ENCODE data around the gene TMEM128.
"Not testable (repeated sequence)": the region's sequence is repeated elsewhere in the genome, so short reads cannot be mapped to it uniquely, and the experiment has no call there.

The TMEM128 gene

DNA sequence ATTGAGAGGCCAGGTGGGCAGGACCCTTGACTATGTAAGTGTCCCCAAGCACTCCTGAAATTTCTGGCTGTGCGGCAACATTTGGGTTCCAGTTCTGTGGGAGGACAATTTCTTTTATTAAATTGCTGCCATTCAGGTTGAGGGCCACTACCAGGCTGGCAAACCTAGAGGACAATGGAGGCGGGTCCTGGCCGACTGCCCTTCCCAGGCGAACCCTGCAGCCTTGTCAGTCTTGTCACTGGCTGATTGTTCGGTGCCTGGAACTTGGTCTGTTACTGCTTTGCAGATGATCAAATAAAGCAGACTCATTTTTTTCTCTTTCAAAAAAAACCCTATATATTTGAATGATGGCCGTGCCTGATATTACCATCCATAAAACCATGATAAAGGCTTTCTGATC is 6.6 kb upstream of the TMEM128 start:
- no peak for FAIRE-seq

DNA sequence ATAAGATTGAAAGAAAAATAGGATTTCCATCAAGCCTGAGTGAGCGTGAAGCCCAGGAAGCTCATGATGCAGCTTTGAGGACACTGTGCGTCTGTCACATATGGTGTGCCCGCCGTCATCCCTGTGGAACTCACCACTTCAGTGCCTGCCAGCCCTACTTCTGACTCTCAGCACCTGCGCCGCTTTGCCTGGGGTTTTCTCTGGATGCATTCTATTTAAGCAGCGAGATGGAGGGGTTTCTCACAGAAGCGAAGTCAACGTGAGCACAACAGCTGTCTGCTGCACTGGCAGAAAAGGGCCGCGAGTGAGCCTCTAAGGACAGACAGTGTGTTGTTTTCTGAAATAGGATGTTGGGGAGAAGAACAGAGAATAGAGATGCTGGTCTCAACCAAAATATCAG is 6.2 kb upstream of the TMEM128 start:
- no peak for FAIRE-seq

DNA sequence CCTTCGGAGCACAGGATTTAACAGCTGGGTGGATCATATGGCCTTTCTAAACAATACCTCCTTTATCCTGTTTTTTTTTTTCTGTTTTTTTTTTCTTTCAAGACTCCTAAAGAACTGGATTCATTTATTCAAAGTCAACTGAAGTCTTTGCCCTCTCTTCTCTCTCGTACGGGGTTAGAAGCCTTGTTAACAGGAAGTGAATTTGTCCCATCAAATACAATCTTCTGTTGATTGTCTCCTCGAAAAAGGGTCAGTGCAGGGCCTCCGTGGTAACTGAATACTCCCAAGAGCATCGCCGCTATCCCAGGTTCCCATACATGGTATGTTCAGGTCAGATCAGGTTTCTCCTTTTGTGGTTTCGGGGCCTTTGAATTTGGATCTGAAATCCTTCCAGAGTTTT is 1.8 kb upstream of the TMEM128 start:
- no peak for FAIRE-seq

DNA sequence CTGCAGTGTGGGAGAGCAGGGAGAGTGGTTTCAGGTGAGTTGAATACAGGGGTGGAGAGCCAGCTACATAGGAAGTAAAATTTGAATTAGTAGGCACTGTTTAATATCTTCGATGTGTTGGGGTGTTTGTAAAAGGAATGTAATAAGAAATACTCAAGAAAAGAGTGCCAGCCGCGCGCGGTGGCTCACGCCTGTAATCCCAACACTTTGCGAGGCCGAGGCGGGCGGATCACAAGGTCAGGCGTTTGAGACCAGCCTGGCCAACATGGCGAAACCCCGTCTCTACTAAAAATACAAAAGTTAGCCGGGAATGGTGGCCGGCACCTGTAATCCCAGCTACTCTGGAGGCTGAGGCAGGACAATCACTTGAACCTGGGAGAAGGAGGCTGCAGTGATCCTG is 1.3 kb upstream of the TMEM128 start:
- not testable (repeated sequence) for FAIRE-seq

DNA sequence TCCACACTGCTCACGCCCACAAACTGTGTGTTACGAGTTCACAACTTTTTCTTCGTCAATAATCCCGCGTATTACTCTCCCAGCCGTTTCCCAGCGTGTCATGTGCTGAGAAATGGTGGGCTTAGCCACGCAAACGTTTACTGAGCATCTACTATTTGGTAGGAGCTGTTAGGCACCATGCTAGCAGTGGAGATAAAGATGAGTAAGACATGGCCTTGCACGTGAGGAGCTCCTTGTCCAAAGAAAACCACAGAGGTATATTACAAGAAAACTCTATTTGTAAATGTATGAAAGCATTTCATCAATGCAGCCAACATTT is 821 bp upstream of the TMEM128 start:
- no peak for FAIRE-seq

DNA sequence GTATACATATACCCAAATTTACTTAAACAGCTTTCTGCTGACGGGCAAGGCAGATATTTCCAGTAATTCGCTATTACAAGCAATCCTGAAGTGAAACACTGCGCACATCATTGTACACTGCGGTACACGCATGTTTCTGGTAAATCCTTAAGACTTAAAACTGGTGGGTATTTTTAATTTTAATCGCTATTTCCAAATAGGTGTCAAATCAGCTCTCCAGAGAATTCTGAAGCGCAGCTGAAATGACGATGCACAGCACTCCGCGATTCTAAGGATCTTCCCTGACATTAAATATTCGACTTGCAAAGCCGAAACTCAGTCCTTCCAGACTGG is 361 bp downstream of the TMEM128 start:
- no peak for FAIRE-seq

DNA sequence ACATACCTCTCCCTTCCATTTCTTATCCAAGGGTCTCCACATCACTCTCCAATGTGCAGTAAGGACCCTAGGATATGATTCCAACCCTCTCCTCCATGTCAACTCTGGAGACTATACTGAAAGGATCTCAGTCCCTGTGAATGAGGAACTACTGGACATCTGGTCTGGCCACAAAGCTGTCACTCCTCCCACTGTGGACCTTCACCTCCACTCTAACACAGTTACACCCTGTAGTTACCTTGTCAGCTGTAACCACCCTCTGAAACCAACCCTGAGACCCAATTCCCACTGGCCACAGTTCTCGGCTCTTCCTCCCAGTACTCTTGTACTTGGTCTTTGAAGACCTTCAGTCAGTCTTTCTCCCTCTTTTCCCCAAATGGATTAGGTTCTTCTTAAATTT is 2.9 kb downstream of the TMEM128 start:
- no peak for FAIRE-seq

DNA sequence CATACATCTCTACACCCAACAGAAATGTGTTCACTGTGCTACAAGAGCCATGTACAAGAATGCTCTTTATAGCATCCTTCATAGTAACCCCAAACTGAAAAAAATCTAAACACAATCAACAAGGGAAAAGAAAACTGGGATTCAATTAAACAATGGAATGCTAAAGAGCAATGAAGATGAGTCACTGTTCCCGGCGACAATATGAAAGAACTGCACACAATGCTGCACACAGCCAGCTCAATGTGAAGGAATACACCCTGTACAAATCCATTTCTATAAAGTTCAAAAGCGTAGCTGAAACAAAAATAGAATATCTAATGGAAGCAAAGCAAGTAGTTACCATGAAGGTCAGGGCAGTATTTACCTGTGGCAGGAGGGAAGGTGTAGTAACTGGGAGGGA is 8.5 kb downstream of the TMEM128 start:
- not testable (repeated sequence) for FAIRE-seq

DNA sequence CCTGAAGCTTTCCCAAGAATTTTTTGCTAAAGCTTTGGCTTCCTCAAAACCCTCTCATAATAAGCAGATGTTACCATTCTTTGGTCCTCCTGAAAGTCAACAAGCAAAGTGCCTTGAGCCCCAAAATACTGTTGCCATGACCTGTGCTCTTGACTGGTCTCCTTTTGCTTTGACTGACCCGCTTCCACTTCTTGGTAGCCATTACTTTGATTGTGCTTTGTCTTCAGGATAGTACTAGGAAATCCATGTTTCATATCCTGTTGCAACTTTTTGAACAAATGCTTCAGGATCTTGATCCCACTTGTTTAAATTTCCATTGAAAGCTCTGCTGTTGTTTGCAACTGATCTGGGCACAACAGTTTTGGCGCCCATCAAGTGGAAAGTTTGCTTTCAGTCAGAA is 14.4 kb downstream of the TMEM128 start:
- FAIRE-seq: no peak

DNA sequence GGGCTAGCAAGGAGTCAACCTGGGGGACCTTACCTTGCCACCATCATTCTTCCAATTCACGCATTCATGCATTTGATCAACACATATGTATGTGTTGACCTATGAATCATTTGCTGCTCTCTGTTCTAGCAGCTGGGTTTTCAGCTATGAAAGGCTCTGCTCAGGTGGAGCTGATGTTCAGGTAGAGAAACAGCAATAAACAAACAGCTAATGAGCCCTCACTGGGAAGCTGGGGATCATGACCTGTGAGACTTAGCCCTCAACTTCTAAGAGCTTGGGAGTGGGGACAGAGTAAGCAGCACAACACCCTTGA is 19.7 kb downstream of the TMEM128 start:
- FAIRE-seq: no peak

DNA sequence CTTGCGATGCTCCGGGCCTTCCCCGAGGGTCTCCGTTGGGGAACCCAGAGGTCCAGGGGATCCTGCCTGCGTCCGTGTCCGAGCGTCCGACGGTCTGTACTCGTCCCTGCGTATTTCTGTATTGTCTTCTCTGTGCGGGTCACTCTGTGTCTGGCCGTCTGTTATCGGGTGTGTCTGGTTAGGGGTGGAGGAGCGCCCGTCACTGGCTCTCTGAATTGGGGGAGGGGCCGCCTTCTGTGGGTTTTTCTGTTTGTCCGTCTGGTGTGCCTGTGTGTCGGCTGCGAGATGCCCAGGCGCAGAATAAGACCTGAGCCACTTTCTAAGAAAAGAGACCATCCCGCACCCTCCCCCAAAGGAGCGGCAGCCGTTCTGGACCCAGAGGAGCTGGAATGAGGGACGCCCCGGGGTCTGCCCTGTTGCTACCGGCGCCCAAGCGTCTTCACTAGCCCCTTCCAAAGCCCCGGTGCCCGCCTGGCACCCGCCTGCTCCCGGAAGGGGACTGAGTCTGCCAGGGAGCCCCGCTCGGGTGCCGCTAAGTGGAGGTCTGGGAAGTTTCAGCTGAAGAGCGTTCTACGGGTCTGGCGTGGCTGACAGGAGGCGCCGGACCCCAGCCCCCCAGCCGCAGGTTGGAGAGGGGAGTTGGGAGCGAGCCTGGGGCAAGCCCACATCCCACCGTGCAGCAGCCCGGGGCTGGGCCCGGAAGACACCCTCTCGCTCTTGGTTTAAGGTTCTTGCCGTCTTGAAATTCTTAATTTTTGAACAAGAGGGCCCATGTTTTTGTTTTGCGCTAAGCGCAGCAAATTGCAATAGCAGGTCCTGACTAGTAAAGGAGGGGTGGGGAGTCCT is 20.3 kb downstream of the TMEM128 start:
- FAIRE-seq: no peak

DNA sequence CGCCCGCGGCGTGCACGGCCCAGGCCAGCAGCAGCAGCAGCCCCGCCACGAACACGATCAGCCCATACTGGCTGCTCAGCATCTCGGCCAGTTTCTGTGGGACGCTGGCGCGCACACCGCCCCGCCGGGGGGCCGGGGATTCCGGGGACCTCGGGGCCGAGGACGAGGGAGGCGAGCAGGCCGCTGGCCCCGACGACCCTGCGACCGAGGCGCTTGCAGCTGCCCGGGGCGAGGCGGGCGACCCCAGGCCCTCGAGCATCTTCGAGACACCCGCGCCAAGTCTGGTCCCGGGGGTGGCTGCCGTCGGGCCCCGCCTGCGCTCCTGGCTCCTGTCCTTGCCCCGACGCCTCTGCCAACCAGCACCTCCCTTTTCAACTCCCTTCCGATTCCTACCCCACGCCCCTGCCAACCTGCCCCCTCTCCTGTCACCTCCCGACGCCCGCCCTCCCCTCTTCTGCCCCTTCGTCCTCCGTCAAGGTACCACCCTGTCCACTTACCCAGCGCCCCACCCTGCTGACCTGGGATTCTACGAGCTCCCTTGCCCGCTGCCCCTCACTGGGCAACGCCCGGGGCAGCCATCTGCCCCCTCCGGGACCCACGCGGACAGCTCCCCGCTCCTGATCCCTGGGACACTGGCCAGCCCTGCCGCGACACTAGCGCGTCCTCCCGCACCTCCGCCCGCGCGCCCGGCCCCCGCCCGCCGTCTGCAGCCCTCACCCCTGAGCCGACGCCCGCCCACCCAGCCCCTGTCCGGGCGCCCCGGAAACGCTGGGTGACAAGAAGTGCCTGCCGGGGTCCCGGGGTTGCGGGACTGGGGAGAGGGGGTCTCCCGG is 21.2 kb downstream of the TMEM128 start, which contains the start of gene OTOP1:
Gene OTOP1 (minus strand): TSS at position 324 of the 833 bp plus-strand sequence. CDS start 65 bp downstream, at position 259.
- no peak for FAIRE-seq

DNA sequence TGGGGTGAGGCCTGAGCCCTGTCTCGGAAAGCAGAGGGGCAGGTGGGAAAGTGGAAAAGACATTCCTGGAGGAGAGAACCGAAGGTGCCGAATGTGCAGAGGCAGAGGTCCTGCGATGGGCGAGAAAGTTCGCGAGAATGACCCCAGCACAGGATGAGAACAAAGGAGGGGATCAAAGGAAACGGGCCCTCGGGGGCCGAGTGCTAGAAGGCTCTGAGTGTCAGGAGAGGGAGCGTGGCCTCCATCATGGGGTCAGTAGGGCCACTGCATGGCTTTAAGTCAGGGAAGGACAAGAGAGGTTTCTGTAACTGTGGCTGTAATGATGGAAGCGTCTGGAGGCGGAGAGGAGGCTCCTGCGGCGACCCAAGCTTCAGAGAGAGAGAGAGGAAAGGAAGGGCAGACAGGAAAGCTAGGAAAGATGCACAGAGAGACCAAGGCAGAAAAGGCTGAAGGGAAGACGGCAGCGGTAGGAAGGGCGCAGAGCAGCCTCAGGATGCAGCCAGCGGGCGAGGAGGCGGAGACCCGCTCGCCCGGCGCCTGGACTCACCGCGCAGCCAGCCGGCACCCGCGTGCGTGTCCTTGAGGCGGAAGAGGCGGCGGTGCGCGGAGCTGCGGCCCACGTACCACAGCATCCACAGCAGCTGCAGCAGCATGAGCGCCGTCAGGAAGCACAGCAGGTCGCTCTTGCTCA is 22.0 kb downstream of the TMEM128 start:
- no peak for FAIRE-seq

DNA sequence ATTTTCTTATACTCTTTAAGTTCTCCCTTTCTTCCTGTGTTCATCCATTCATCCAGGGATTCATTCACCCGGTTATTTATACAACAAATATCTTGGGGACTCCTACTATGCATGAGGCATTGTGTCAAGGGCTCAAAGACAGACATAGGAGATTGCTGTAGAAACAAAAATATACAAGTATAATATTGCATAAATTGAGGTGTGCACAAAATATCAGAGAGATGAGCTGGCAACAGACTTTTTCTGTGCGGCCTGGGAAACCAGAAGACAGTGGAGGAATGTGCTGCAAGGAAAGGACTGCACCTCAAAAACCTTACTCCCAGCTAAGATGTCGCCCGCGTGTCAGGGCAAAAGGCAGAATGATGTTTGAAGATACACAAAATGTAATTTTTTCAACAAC is 30.9 kb downstream of the TMEM128 start:
- no peak for FAIRE-seq

DNA sequence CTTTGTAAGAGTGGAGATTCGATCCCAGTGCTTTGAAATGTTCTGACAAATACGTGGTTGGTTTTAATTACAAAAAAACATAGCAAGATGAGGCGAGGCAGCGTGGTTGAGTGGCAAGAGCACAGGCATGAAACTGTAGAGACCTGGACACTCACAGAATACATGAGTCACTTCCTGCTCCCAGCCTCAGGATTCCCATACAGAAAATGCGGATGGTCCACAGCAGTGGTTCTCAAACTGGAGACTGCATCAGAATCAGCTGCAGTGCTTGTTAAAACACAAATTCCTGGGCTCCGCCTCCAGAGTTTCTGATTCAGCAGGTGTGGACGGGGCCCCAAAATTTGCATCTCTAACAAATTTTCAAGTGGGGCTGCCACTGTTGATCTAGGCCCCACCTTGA is 31.4 kb downstream of the TMEM128 start:
- no peak for FAIRE-seq

DNA sequence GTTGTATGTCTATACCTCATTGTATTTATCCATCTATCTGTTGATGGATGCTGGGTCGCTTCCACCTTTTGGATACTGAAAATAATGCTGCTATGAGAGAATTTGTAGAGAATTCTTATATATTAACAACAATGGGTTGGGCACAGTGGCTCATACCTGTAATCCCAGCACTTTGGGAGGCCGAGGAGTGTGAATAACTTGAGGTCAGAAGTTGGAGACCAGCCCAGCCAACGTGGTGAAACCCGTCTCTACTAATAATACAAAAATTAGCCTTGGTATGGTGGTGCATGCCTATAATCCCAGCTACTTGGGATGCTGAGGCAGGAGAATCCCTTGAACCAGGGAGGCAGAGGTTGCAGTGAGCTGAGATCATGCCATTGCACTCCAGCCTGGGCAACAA is 34.3 kb downstream of the TMEM128 start:
- FAIRE-seq: not testable (repeated sequence)

DNA sequence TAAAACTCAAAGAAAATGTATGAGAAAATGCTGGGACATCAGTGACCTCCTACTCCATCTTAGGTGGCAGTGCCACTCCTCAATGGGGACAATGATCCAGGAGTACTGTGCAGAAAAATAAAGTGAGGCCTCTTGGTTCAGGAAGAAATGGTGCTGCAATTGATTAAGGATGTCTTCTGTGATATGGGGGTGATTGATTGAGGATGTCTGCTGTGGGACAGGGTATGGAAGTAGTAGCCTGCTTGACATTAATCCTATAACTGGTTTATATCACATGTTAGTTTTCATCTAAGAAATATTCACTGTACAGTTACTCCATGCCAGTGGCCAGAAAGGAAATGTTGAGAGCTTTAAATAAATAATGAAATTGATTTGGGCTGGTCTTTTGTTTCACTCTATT is 41.8 kb downstream of the TMEM128 start:
- no peak for FAIRE-seq

DNA sequence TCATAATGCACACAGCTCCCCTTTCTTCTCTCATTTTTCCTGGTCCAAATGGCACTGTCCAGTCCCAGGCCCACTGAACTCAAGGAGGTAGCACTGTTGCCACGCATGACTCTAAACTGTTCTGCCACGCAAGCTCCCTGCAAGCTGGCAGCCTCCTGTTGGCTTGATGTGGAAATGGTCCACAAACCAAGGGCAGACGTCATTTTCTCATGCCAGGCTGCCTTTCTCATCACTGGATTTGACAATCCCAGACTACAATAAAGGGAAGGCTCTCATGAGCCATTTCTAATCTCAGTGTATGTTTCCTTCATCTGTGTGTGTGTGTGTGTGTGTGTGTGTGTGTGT is 43.6 kb downstream of the TMEM128 start:
- FAIRE-seq: no peak

DNA sequence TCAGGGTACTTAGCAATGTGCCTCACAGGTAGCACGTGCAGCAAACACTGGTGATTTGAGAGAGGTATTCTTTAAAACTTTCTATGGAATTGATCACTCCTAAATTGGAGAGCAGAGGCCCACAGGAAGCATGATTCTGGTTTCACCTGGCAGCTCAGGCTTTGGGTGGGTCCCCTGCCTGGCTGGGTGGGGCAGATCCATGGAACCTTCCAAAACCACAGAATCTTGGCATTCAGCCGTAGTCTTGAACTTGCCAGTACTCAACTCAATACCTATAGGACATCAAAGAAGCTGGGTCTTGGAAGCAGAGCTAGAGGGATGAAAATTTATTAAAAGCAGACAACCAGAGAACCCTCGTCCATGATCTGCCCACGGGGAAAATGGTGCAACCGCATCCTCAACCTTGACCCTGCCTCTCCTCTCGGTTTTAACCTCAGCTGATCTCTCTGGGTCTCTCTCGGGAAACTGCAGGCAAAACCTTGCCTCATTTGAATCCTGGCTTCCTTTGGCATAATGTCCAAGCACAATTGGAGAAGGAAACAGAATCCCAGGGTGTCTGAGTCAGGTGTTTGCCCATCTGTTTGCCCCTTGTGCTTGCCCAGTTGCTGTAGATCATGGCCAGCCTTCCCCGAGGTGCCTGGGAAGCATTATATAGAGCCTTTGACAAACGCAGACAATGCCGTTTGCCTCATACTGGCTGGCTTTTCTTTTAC is 44.2 kb downstream of the TMEM128 start:
- no peak for FAIRE-seq

DNA sequence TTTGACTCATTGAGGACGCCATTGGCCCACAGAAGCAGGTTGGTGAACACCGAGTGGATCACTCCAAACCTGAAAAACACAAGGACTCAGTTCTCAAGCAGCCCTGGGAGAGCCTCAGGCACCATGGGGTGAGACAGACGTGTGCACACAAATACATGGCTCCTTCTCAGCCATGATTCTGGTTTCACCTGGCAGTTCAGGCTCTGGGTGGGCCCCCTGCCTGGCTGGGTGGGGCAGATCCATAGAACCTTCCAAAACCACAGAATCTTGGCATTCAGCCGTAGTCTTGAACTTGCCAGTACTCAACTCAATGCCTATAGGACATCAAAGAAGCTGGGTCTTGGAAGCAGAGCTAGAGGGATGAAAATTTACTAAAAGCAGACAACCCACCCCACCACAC is 45.5 kb downstream of the TMEM128 start:
- FAIRE-seq: no peak

DNA sequence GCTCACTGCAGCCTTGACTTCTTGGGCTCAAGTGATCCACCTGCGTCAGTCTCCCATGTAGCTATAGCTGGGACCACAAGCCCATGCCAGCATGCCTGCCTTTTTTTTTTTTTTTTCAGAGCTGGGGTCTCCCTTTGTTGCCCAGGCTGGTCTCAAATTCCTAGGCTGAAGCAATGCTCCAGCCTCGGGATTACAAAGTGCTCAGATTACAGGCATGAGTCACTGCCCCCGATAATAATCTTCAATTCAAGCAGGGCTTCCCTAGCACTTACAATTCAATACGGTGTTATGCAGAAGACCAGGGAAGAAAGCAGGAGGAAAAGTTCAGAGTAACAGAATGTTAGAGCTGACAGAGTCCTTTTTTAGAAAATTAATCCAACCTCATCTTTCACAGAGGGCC is 47.4 kb downstream of the TMEM128 start:
- no peak for FAIRE-seq

DNA sequence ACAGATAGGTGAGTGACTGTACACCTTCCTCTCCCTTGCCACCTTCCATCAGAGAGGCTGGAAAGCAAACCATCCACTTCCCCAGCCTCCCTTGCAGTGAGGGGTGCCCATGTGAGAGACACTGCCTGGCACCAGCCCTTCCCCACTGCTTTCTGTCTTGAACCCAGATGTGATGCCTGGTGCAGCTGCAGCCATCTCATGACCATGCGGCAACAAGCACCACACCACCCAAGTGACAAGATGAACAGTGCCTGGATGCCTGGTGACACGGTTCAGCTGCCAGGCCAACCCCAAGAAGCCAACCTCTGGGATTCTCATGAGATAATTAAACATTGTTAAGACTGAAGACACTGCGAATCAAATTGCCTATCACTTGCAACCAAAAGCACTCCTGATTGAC is 52.7 kb downstream of the TMEM128 start:
- no peak for FAIRE-seq

DNA sequence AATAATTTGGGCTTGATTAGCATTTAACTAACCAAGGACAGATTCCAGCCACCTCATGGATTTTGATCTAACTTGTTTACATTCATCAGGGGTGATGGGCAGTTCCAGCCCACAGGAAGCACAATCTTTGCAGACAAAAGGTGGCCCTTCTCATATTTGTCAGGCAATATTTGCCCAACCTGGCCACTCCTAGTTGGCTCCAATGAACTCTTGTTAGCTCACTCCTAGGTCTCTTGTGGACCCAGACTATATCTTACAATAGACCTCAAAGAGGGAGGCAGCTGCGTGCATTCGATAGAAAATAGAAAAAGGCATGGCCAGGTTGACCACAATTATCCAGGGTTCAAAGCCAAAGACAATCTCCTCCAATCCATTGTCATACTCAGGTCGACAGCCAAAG is 59.5 kb downstream of the TMEM128 start:
- FAIRE-seq: not testable (repeated sequence)

All from colon (tissue), 2 donors.